Activated T-cell treated with anti-CD3 and anti-CD28 coated beads, Interleukin-2, amount 50 U/mL, for 72 hours (primary cell): ENCODE measurements around the gene RBM19. TPM values are rescaled to one million over a fixed set of nuclear protein-coding genes. Genes with fewer than 3 reads are reported as not detected.

Experiments
- ATAC-seq, 2 donors: fragments of 150-1000 bp; cut with Tn5 transposase; replicated peaks in 1 of 2; 2 replicates each; pipeline ENCODE4 v1.10.0; 2021; ENCODE audit warnings: moderate library complexity in 2 of 2, mild to moderate bottlenecking in 1 of 2
- DNase-seq, 2 donors: peaks; one replicate each; pipeline ENCODE4 v3.0.0; 2021 to 2022; ENCODE audit warnings: mixed read lengths in 1 of 2
- H3K27ac Mint-ChIP-seq: one replicate; pipeline ENCODE4 v1.8.0; 2022; ENCODE audit warnings: mild to moderate bottlenecking, moderate library complexity, mixed read lengths
- H3K27me3 Mint-ChIP-seq: one replicate; pipeline ENCODE4 v1.8.0; 2022; ENCODE audit warnings: low read depth, mixed read lengths
- H3K36me3 Mint-ChIP-seq, 2 donors: one replicate each; pipeline ENCODE4 v1.8.0; 2022; ENCODE audit warnings: mixed read lengths in 2 of 2, mild to moderate bottlenecking in 1 of 2; ENCODE audit not compliant: insufficient read depth in 2 of 2
- H3K4me1 Mint-ChIP-seq: one replicate; pipeline ENCODE4 v1.8.0; 2022; ENCODE audit warnings: low read depth, mixed read lengths
- H3K4me3 Mint-ChIP-seq, 2 donors: one replicate each; pipeline ENCODE4 v1.8.0; 2022; ENCODE audit warnings: mild to moderate bottlenecking in 2 of 2, mixed read lengths in 2 of 2, moderate library complexity in 2 of 2
- H3K9me3 Mint-ChIP-seq, 2 donors: one replicate each; pipeline ENCODE4 v1.8.0; 2022; ENCODE audit warnings: mixed read lengths in 2 of 2
- total RNA-seq, 2 donors: library from RNA; stranded (reverse); gene quantifications; one replicate each; pipeline ENCODE4 v1.2.3, GENCODE V29; 2022

RBM19 gene
- total RNA-seq, 2 donors from 2014 or later = 76.2 to 84.8 TPM

- no peak for ATAC-seq
- H3K36me3 Mint-ChIP-seq = no peaks in the 10 kb centered on the region
- DNase-seq = no peak
- peaks cover 22% of the 10 kb centered on the region for H3K27me3 Mint-ChIP-seq
- no peak overlapping the region for H3K27ac Mint-ChIP-seq
- no peaks in the 10 kb centered on the region for H3K9me3 Mint-ChIP-seq
- no peak overlapping the region for H3K4me3 Mint-ChIP-seq
- no peaks in the 10 kb centered on the region for H3K4me1 Mint-ChIP-seq
These were observed 15.8 kb upstream of the RBM19 start for GRCh38 chr12:113981876-113982275.

- no peaks in the 10 kb centered on the region for H3K9me3 Mint-ChIP-seq
- no peaks in the 10 kb centered on the region for H3K4me1 Mint-ChIP-seq
- no peaks in the 10 kb centered on the region for H3K36me3 Mint-ChIP-seq
- H3K4me3 Mint-ChIP-seq = no peak overlapping the region
- DNase-seq (peak; percentile 15 to 45), ATAC-seq (no peak)
- H3K27me3 Mint-ChIP-seq = peaks cover 22% of the 10 kb centered on the region
- H3K27ac Mint-ChIP-seq = no peak overlapping the region
These were observed 14.6 kb upstream of the RBM19 start for GRCh38 chr12:113980537-113981337.

GRCh38 chr12:113980054-113980453 is 13.9 kb upstream of the RBM19 start:
- Mint-ChIP-seq H3K4me1 (no peaks in the 10 kb centered on the region), H3K27ac (no peak overlapping the region), H3K36me3 (no peaks in the 10 kb centered on the region), H3K9me3 (no peaks in the 10 kb centered on the region), H3K27me3 (peaks cover 26% of the 10 kb centered on the region), H3K4me3 (no peak overlapping the region)
- no peak for ATAC-seq
- DNase-seq = no peak

GRCh38 chr12:113978080-113978479 is 12.0 kb upstream of the RBM19 start:
- H3K36me3 Mint-ChIP-seq = no peaks in the 10 kb centered on the region
- H3K4me3 Mint-ChIP-seq = no peak overlapping the region
- peaks cover 46% of the 10 kb centered on the region for H3K27me3 Mint-ChIP-seq
- ATAC-seq (no peak), DNase-seq (no peak)
- no peak overlapping the region for H3K27ac Mint-ChIP-seq
- H3K4me1 Mint-ChIP-seq = peaks cover 13% of the 10 kb centered on the region
- no peaks in the 10 kb centered on the region for H3K9me3 Mint-ChIP-seq

GRCh38 chr12:113974006-113974405 is 7.9 kb upstream of the RBM19 start:
- ATAC-seq (no peak), DNase-seq (no peak)
- Mint-ChIP-seq H3K27ac (no peak overlapping the region), H3K36me3 (no peaks in the 10 kb centered on the region), H3K27me3 (peaks cover 37% of the 10 kb centered on the region), H3K9me3 (no peaks in the 10 kb centered on the region), H3K4me3 (no peak overlapping the region), H3K4me1 (peaks cover 20% of the 10 kb centered on the region)

- H3K36me3 Mint-ChIP-seq = no peaks in the 10 kb centered on the region
- DNase-seq = no peak
- no peak for ATAC-seq
- no peak overlapping the region for H3K4me3 Mint-ChIP-seq
- H3K9me3 Mint-ChIP-seq = no peaks in the 10 kb centered on the region
- H3K27ac Mint-ChIP-seq = no peak overlapping the region
- peaks cover 27% of the 10 kb centered on the region for H3K4me1 Mint-ChIP-seq
- H3K27me3 Mint-ChIP-seq = peaks cover 35% of the 10 kb centered on the region
These were observed 7.2 kb upstream of the RBM19 start for GRCh38 chr12:113973109-113973904.

GRCh38 chr12:113971392-113971791 is 5.3 kb upstream of the RBM19 start:
- Mint-ChIP-seq H3K27me3 (peaks cover 28% of the 10 kb centered on the region), H3K9me3 (no peaks in the 10 kb centered on the region), H3K4me1 (peaks cover 46% of the 10 kb centered on the region)

GRCh38 chr12:113970211-113970610 is 4.1 kb upstream of the RBM19 start:
- H3K4me1 Mint-ChIP-seq = peaks cover 51% of the 10 kb centered on the region
- H3K4me3 Mint-ChIP-seq = no peak overlapping the region
- DNase-seq (no peak), ATAC-seq (no peak)
- H3K36me3 Mint-ChIP-seq = peaks cover 3% of the 10 kb centered on the region in 2 donors
- H3K27ac Mint-ChIP-seq = peak overlapping the region; percentile 18
- H3K9me3 Mint-ChIP-seq = no peaks in the 10 kb centered on the region
- H3K27me3 Mint-ChIP-seq = peaks cover 26% of the 10 kb centered on the region

More at GRCh38 chr12:113971392-113971791, 5.3 kb upstream of the RBM19 start:
- Mint-ChIP-seq H3K36me3 (no peaks in the 10 kb centered on the region), H3K4me3 (no peak overlapping the region), H3K27ac (no peak overlapping the region)
- no peak for ATAC-seq
- DNase-seq = no peak

GRCh38 chr12:113967368-113967767 is 1.2 kb upstream of the RBM19 start:
- DNase-seq = no peak
- Mint-ChIP-seq H3K9me3 (no peaks in the 10 kb centered on the region), H3K36me3 (peaks cover 3 to 7% of the 10 kb centered on the region in 2 donors), H3K27ac (no peak overlapping the region), H3K4me1 (peaks cover 64% of the 10 kb centered on the region), H3K4me3 (peak overlapping the region; percentile 98 to 100), H3K27me3 (no peaks in the 10 kb centered on the region)
- ATAC-seq = no peak

- peak in 1 of 2 donors; percentile 11 for DNase-seq
- Mint-ChIP-seq H3K9me3 (no peaks in the 10 kb centered on the region), H3K4me1 (peaks cover 71% of the 10 kb centered on the region), H3K27ac (peak overlapping the region; percentile 95), H3K27me3 (no peaks in the 10 kb centered on the region), H3K4me3 (peak overlapping the region; percentile 89 to 100), H3K36me3 (peaks cover 12 to 23% of the 10 kb centered on the region in 2 donors)
- ATAC-seq = peak in 1 of 2 donors; percentile 7
These were observed 3.4 kb downstream of the RBM19 start for GRCh38 chr12:113962733-113963132.

- Mint-ChIP-seq H3K36me3 (peaks cover 12 to 23% of the 10 kb centered on the region in 2 donors), H3K27ac (peak overlapping the region; percentile 95), H3K4me1 (peaks cover 65% of the 10 kb centered on the region), H3K9me3 (no peaks in the 10 kb centered on the region), H3K27me3 (no peaks in the 10 kb centered on the region), H3K4me3 (peak overlapping the region; percentile 89 to 100)
- ATAC-seq = peak; percentile 78 to 82
- DNase-seq = peak; percentile 69 to 72
These were observed 4.0 kb downstream of the RBM19 start for GRCh38 chr12:113961921-113962710.

- no peak overlapping the region for H3K4me3 Mint-ChIP-seq
- H3K36me3 Mint-ChIP-seq = peaks cover 13 to 31% of the 10 kb centered on the region in 2 donors
- ATAC-seq (no peak), DNase-seq (no peak)
- peaks cover 50% of the 10 kb centered on the region for H3K4me1 Mint-ChIP-seq
- peak overlapping the region; percentile 51 for H3K27ac Mint-ChIP-seq
- no peaks in the 10 kb centered on the region for H3K27me3 Mint-ChIP-seq
- H3K9me3 Mint-ChIP-seq = no peaks in the 10 kb centered on the region
These were observed 6.1 kb downstream of the RBM19 start for GRCh38 chr12:113960030-113960429.

GRCh38 chr12:113959096-113959495 is 7.0 kb downstream of the RBM19 start:
- DNase-seq = no peak
- H3K27ac Mint-ChIP-seq = no peak overlapping the region
- no peak overlapping the region for H3K4me3 Mint-ChIP-seq
- peaks cover 13 to 28% of the 10 kb centered on the region in 2 donors for H3K36me3 Mint-ChIP-seq
- no peak for ATAC-seq
- peaks cover 41% of the 10 kb centered on the region for H3K4me1 Mint-ChIP-seq
- H3K27me3 Mint-ChIP-seq = no peaks in the 10 kb centered on the region
- no peaks in the 10 kb centered on the region for H3K9me3 Mint-ChIP-seq
